Measurements from ENCODE around the gene HNMT.

DNA sequence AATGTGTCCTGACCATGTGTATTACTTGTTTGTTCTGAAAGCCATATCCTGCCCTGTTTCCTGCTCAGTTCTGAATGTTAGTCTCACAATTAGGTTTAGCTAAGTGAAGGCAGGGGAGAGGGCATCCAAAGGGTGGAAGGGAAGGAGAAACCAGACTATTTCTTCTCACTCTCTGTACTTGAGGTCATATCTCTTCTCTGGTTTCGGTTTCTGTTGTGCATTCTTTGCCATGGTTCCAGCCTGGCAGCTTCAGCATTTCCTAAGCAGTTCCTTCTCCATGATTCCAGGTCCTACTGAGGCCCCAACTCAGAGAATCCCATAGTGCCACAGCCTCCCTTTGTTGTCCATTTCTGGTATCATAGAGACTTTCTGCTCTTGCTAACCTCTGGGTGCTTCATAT is 40.3 kb upstream of the HNMT start:
- TF ChIP-seq POLR2A (IDR thresholded peaks at IDR 0.05) = no peak
- TF ChIP-seq, protein P1, sequence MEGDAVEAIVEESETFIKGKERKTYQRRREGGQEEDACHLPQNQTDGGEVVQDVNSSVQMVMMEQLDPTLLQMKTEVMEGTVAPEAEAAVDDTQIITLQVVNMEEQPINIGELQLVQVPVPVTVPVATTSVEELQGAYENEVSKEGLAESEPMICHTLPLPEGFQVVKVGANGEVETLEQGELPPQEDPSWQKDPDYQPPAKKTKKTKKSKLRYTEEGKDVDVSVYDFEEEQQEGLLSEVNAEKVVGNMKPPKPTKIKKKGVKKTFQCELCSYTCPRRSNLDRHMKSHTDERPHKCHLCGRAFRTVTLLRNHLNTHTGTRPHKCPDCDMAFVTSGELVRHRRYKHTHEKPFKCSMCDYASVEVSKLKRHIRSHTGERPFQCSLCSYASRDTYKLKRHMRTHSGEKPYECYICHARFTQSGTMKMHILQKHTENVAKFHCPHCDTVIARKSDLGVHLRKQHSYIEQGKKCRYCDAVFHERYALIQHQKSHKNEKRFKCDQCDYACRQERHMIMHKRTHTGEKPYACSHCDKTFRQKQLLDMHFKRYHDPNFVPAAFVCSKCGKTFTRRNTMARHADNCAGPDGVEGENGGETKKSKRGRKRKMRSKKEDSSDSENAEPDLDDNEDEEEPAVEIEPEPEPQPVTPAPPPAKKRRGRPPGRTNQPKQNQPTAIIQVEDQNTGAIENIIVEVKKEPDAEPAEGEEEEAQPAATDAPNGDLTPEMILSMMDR (IDR thresholded peaks at IDR 0.05) = no peak
- no peak for TF ChIP-seq POLR2AphosphoS5 (IDR thresholded peaks at IDR 0.05)

All from prostate gland (tissue), 2 donors.